Endothelial cell of umbilical vein (primary cell): ENCODE measurements around the gene PCMTD2. TPM values are rescaled to one million over a fixed set of nuclear protein-coding genes. Genes with fewer than 3 reads are reported as not detected.

Source experiments
- BruUV-seq: library from RNA; stranded (reverse); fragments of 400-500 nt; replicated peaks from 2 replicates; lab custom pipeline; 2021; lab: Mats Ljungman, UMichigan
- CTCF ChIA-PET: fragments of 300-600, 350-600 bp; sonication (Branson Sonifier 250); formaldehyde crosslinking; loops from one replicate; lab custom pipeline; 2021; ENCODE audit warnings: antibody characterized with exemption, inconsistent platforms; lab: Charles Lee
- POLR2A ChIA-PET: fragments of 300-600, 350-600 bp; sonication (Branson Sonifier 250); formaldehyde crosslinking; loops from one replicate; lab custom pipeline; 2021; ENCODE audit warnings: antibody characterized with exemption, inconsistent platforms; lab: Charles Lee
- DNase-seq: peaks from one replicate; pipeline ENCODE4 v3.0.0-alpha.2; 2011; ENCODE audit warnings: low read depth, low spot score
- FAIRE-seq: peaks from 2 replicates; lab custom pipeline; 2011; peaks lifted over from hg19 to GRCh38; lab: Jason Lieb, UNC
- H2AFZ ChIP-seq: 2 replicates; pipeline ENCODE4 v1.6.0; 2012; ENCODE audit warnings: low read depth, low read length, control low read depth, inconsistent platforms
- H3K27ac ChIP-seq: 2 replicates; pipeline ENCODE4 v1.5.1; 2011; ENCODE audit warnings: low read depth, mild to moderate bottlenecking, control low read depth, low read length, moderate library complexity; ENCODE audit not compliant: insufficient read depth
- H3K27me3 ChIP-seq, 2 experiments: 2 replicates each; pipeline versions ENCODE4 v1.6.0 to v1.6.1; 2011; ENCODE audit warnings: low read length in 2 of 2, mixed read lengths in 1 of 2; ENCODE audit not compliant: control insufficient read depth in 2 of 2, insufficient read depth in 2 of 2
- H3K36me3 ChIP-seq, 2 experiments: 2 replicates in 1 of 2; 3 replicates in 1 of 2; pipeline ENCODE4 v1.5.1; 2011; ENCODE audit warnings: low read length in 2 of 2, mild to moderate bottlenecking in 1 of 2, moderate library complexity in 1 of 2; ENCODE audit not compliant: control insufficient read depth in 2 of 2, insufficient read depth in 2 of 2; ENCODE audit errors: extremely low read depth in 1 of 2
- H3K4me1 ChIP-seq: 3 replicates; pipeline ENCODE4 v1.5.1; 2011; ENCODE audit warnings: mild to moderate bottlenecking, low read length; ENCODE audit not compliant: control insufficient read depth, insufficient read depth; ENCODE audit errors: extremely low read depth
- H3K4me2 ChIP-seq: 2 replicates; pipeline ENCODE4 v1.6.1; 2011; ENCODE audit warnings: low read length, control low read depth, mixed read lengths; ENCODE audit not compliant: insufficient read depth
- H3K4me3 ChIP-seq, 3 experiments: fragments of 200-600 bp in 1 of 3; sonication (generic), shearing (Covaris generic) in 1 of 3; replicated peaks in 1 of 3; 2 replicates each; pipeline ENCODE4 v1.5.1; 2011 to 2016; ENCODE audit warnings: control low read depth in 3 of 3, low read length in 3 of 3, mild to moderate bottlenecking in 2 of 3, inconsistent platforms in 1 of 3, low read depth in 1 of 3, moderate library complexity in 1 of 3; ENCODE audit not compliant: insufficient read depth in 1 of 3
- H3K79me2 ChIP-seq: 2 replicates; pipeline ENCODE4 v1.6.0; 2012; ENCODE audit warnings: low read length, inconsistent platforms; ENCODE audit not compliant: control insufficient read depth, insufficient read depth
- H3K9ac ChIP-seq: replicated peaks from 2 replicates; pipeline ENCODE3; 2011; ENCODE audit warnings: low read length, control low read depth; ENCODE audit not compliant: insufficient read depth; ENCODE audit errors: extremely low read depth
- H3K9me1 ChIP-seq: replicated peaks from 3 replicates; pipeline ENCODE4 v1.6.0; 2011; ENCODE audit warnings: mild to moderate bottlenecking, low read length; ENCODE audit not compliant: control insufficient read depth, insufficient read depth; ENCODE audit errors: extremely low read depth
- H3K9me3 ChIP-seq: replicated peaks from 2 replicates; pipeline ENCODE4 v1.5.1; 2012; ENCODE audit warnings: low read length, inconsistent platforms; ENCODE audit not compliant: control insufficient read depth, insufficient read depth
- H4K20me1 ChIP-seq: replicated peaks from 2 replicates; pipeline ENCODE3; 2011; ENCODE audit warnings: mild to moderate bottlenecking, low read length; ENCODE audit not compliant: control insufficient read depth, insufficient read depth; ENCODE audit errors: extremely low read depth
- CTCF ChIP-seq, 2 donors: IDR thresholded peaks; 1 replicate in 1 of 2; 2 replicates in 1 of 2; pipeline ENCODE4 v1.5.1; 2011; ENCODE audit warnings: low read length in 2 of 2, mild to moderate bottlenecking in 2 of 2, moderate library complexity in 2 of 2, control low read depth in 1 of 2, inconsistent platforms in 1 of 2, low read depth in 1 of 2; ENCODE audit not compliant: insufficient read depth in 1 of 2; ENCODE audit errors: extremely low read depth in 1 of 2
- EZH2 ChIP-seq: IDR thresholded peaks from 2 replicates; pipeline ENCODE4 v1.6.1; 2012; ENCODE audit warnings: borderline replicate concordance, low read depth, mild to moderate bottlenecking, moderate library complexity, low read length, inconsistent platforms; ENCODE audit not compliant: severe bottlenecking
- FOS ChIP-seq: IDR thresholded peaks from 2 replicates; pipeline ENCODE4 v1.6.1; 2011; ENCODE audit warnings: mild to moderate bottlenecking, low read length, moderate library complexity, borderline replicate concordance; ENCODE audit not compliant: insufficient read depth
- GATA2 ChIP-seq: IDR thresholded peaks from 2 replicates; pipeline ENCODE4 v1.7.0; 2011; ENCODE audit warnings: low read depth, mild to moderate bottlenecking, moderate library complexity, mixed read lengths, low read length; ENCODE audit not compliant: insufficient read length, insufficient read depth
- JUN ChIP-seq: IDR thresholded peaks from 2 replicates; pipeline ENCODE4 v1.6.1; 2011; ENCODE audit warnings: borderline replicate concordance, low read depth; ENCODE audit not compliant: insufficient read length, insufficient read depth
- MAX ChIP-seq: IDR thresholded peaks from 2 replicates; pipeline ENCODE4 v1.6.1; 2011; ENCODE audit not compliant: insufficient read depth, insufficient read length
- MYC ChIP-seq: IDR thresholded peaks from one replicate; pipeline ENCODE4 v1.6.1; 2011; ENCODE audit warnings: mild to moderate bottlenecking, low read depth, low read length
- POLR2A ChIP-seq: IDR thresholded peaks from 2 replicates; pipeline ENCODE4 v1.6.1; 2012; ENCODE audit warnings: low read depth, mild to moderate bottlenecking, control low read depth, low read length
- POLR2AphosphoS5 ChIP-seq: IDR thresholded peaks from 2 replicates; pipeline ENCODE4 v1.6.1; 2012; ENCODE audit warnings: low read depth, mild to moderate bottlenecking, control low read depth, low read length, moderate library complexity; ENCODE audit not compliant: insufficient read depth
- dilution Hi-C: fragments of 300-500 bp; cut with MboI; formaldehyde crosslinking; loops from one replicate; pipeline ENCODE4 v1.15.0; 2019; ENCODE audit warnings: low sequenced_read_pairs; ENCODE audit not compliant: extremely low pct_ligation_motif_present
- intact Hi-C: fragments of 100-400 bp; cut with micrococcal nuclease; formaldehyde crosslinking; loops from one replicate; pipeline ENCODE4 v1.10.0; 2022
- polyA plus RNA-seq, 4 experiments: library from polyadenylated mRNA; depleted of rRNA in 3 of 4; stranded (reverse) in 3 of 4; unstranded in 1 of 4; fragments of >200 nt; gene quantifications; 2 replicates each; pipeline versions ENCODE4 v1.2.1 to v1.2.3, GENCODE V29; 2011 to 2012; ENCODE audit warnings: missing spikeins in 1 of 4
- total RNA-seq: library from RNA; stranded (reverse); gene quantifications from 2 replicates; pipeline ENCODE4 v1.2.3, GENCODE V29; 2021

The PCMTD2 gene
- total and polyA plus RNA-seq, 2 donors (not counting 3 experiments of a cell fraction or from before 2014, with no cell fraction given) = 27.4 to 45.7 TPM

- no TSS peak for BruUV-seq
- TF ChIP-seq EZH2 = no peak
- TF ChIP-seq CTCF (IDR thresholded peaks at IDR 0.05; ENCODE audit: extremely low read depth in 1 of 2, insufficient read depth in 1 of 2, low read depth in 1 of 2, low read length in 2 of 2) = no peak
- no peak for TF ChIP-seq GATA2
- dilution Hi-C loops = no loop called here
- Histone ChIP-seq H3K9ac (no peak overlapping the region), H3K4me1 (no peaks in the 10 kb centered on the region), H3K9me3 (no peaks in the 10 kb centered on the region), H3K9me1 (no peaks in the 10 kb centered on the region), H3K4me3 (no peak overlapping the region), H3K4me2 (no peak overlapping the region), H2AFZ (no peak overlapping the region), H3K27me3 (no peaks in the 10 kb centered on the region), H3K27ac (no peak overlapping the region), H3K36me3 (no peaks in the 10 kb centered on the region), H3K79me2 (no peaks in the 10 kb centered on the region), H4K20me1 (no peaks in the 10 kb centered on the region)
- FAIRE-seq (no peak), DNase-seq (no peak)
- intact Hi-C loops = no loop called here
- CTCF ChIA-PET = no interaction called here
- POLR2A ChIA-PET = no interaction called here
These were observed 17.3 kb upstream of the PCMTD2 start for GRCh38 chr20:64238115-64238825.

GRCh38 chr20:64238851-64239387, 16.6 kb upstream of the PCMTD2 start:
- Histone ChIP-seq H3K4me3 (no peak overlapping the region), H2AFZ (no peak overlapping the region), H3K9me1 (no peaks in the 10 kb centered on the region), H3K4me2 (no peak overlapping the region), H3K27me3 (no peaks in the 10 kb centered on the region), H3K79me2 (no peaks in the 10 kb centered on the region), H3K27ac (no peak overlapping the region), H3K9ac (no peak overlapping the region), H4K20me1 (no peaks in the 10 kb centered on the region), H3K36me3 (no peaks in the 10 kb centered on the region), H3K4me1 (no peaks in the 10 kb centered on the region), H3K9me3 (no peaks in the 10 kb centered on the region)
- TF ChIP-seq POLR2AphosphoS5 (no peak), CTCF (IDR thresholded peaks at IDR 0.05; ENCODE audit: extremely low read depth in 1 of 2, insufficient read depth in 1 of 2, low read depth in 1 of 2, low read length in 2 of 2) (no peak), FOS (no peak), MAX (no peak), GATA2 (no peak), MYC (no peak), JUN (no peak), POLR2A (no peak), EZH2 (no peak)
- FAIRE-seq (no peak), DNase-seq (no peak)
- BruUV-seq = no TSS peak
- ChIA-PET CTCF (no interaction called here), POLR2A (no interaction called here)
- intact Hi-C loops = no loop called here
- dilution Hi-C loops = no loop called here
